Fibroblast of lung (primary cell): ENCODE data around the gene PLEKHA7. TPM values are rescaled to one million over a fixed set of nuclear protein-coding genes. Genes with fewer than 3 reads are reported as not detected.
"Not testable (repeated sequence)": the region's sequence is repeated elsewhere in the genome, so short reads cannot be mapped to it uniquely, and the experiment has no call there.

ENCODE experiments used
- DNase-seq, 2 donors: peaks; one replicate each; pipeline versions ENCODE4 v3.0.0 to v3.0.0-alpha.2; 2010; ENCODE audit warnings: low read depth in 2 of 2
- H2AFZ ChIP-seq: 2 replicates; pipeline ENCODE4 v1.5.1; 2012; ENCODE audit warnings: low read length, control low read depth, inconsistent platforms
- H3K27ac ChIP-seq: 2 replicates; pipeline ENCODE4 v1.5.1; 2011; ENCODE audit warnings: low read length, control low read depth; ENCODE audit not compliant: insufficient read depth
- H3K27me3 ChIP-seq: 2 replicates; pipeline ENCODE4 v1.5.1; 2011; ENCODE audit warnings: mild to moderate bottlenecking, low read length; ENCODE audit not compliant: control insufficient read depth, insufficient read depth
- H3K36me3 ChIP-seq: 2 replicates; pipeline ENCODE4 v1.5.1; 2011; ENCODE audit warnings: low read length; ENCODE audit not compliant: control insufficient read depth, insufficient read depth
- H3K4me1 ChIP-seq: 2 replicates; pipeline ENCODE4 v1.5.1; 2011; ENCODE audit warnings: low read length; ENCODE audit not compliant: control insufficient read depth, insufficient read depth; ENCODE audit errors: extremely low read depth
- H3K4me2 ChIP-seq: 2 replicates; pipeline ENCODE4 v1.5.1; 2011; ENCODE audit warnings: low read length, control low read depth; ENCODE audit not compliant: insufficient read depth; ENCODE audit errors: extremely low read depth
- H3K4me3 ChIP-seq, 4 experiments: fragments of 200-600 bp in 1 of 4; sonication (generic) in 1 of 4; replicated peaks in 1 of 4; 2 replicates each; pipeline ENCODE4 v1.5.1; 2011 to 2016; ENCODE audit warnings: low read length in 4 of 4, low read depth in 3 of 4, mild to moderate bottlenecking in 3 of 4, control low read depth in 2 of 4, inconsistent platforms in 1 of 4, mixed read lengths in 1 of 4; ENCODE audit not compliant: insufficient read depth in 1 of 4; ENCODE audit errors: control extremely low read depth in 1 of 4
- H3K79me2 ChIP-seq: 2 replicates; pipeline ENCODE4 v1.5.1; 2012; ENCODE audit warnings: mild to moderate bottlenecking, low read length, inconsistent platforms; ENCODE audit not compliant: control insufficient read depth, insufficient read depth
- H3K9ac ChIP-seq: 2 replicates; pipeline ENCODE4 v1.5.1; 2011; ENCODE audit warnings: mild to moderate bottlenecking, low read length, control low read depth; ENCODE audit not compliant: insufficient read depth
- H3K9me3 ChIP-seq: 2 replicates; pipeline ENCODE4 v1.5.1; 2012; ENCODE audit warnings: low read depth, low read length; ENCODE audit not compliant: control insufficient read depth, insufficient read depth
- H4K20me1 ChIP-seq: 2 replicates; pipeline ENCODE4 v1.5.1; 2011; ENCODE audit warnings: low read length; ENCODE audit not compliant: control insufficient read depth, insufficient read depth; ENCODE audit errors: extremely low read depth
- EZH2 ChIP-seq: IDR thresholded peaks from 2 replicates; pipeline ENCODE4 v1.5.1; 2012; ENCODE audit warnings: low read length, control low read depth, mild to moderate bottlenecking; ENCODE audit errors: missing control alignments
- polyA plus RNA-seq, 2 donors: library from polyadenylated mRNA; depleted of rRNA in 1 of 2; stranded (reverse) in 1 of 2; unstranded in 1 of 2; fragments of >200 nt; gene quantifications; 2 replicates each; pipeline ENCODE4 v1.2.1, GENCODE V29; 2011 to 2012; ENCODE audit warnings: missing spikeins in 1 of 2
- total RNA-seq: library from RNA; depleted of rRNA; stranded (reverse); fragments of >200 nt; gene quantifications from 2 replicates; pipeline ENCODE4 v1.2.1, GENCODE V29; 2014
- TF ChIP-seq, protein P1 (sequence below), 2 donors: IDR thresholded peaks in 1 of 2; conservative IDR thresholded peaks in 1 of 2; 1 replicate in 1 of 2; 2 replicates in 1 of 2; pipeline ENCODE4 v1.5.1; 2011 to 2012; ENCODE audit warnings: low read length in 2 of 2, control low read depth in 1 of 2, inconsistent platforms in 1 of 2, low read depth in 1 of 2, mild to moderate bottlenecking in 1 of 2

The PLEKHA7 gene
- total and polyA plus RNA-seq, 2 donors (not counting 1 experiment from before 2014, with no cell fraction given), result 0.11 to 0.17 TPM

DNA sequence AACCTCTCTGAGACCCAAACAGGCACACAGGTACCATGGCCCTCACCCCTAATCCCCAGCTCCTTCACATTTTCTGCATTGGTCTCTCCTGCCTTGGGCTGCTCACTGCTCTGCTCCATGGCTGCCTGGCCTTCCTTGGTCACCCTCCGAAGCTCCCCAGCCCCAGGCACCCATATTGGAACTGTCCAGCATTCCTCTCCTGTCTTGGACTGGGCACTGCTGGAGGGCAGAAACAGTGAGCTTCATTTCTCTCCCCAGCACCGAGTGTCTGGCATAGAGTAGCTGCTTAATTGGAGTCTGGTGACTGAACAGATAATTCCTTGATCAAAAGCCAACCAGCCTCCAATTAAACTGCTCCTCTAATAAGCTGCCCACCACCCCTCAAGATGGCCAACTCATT, 13.2 kb downstream of the PLEKHA7 start:
- Histone ChIP-seq H3K4me2 (no peak overlapping the region), H3K79me2 (no peaks in the 10 kb centered on the region), H3K9ac (no peak overlapping the region), H2AFZ (no peak overlapping the region), H4K20me1 (no peaks in the 10 kb centered on the region), H3K27ac (no peak overlapping the region), H3K9me3 (no peaks in the 10 kb centered on the region), H3K27me3 (no peaks in the 10 kb centered on the region), H3K4me3 (no peak overlapping the region), H3K36me3 (no peaks in the 10 kb centered on the region), H3K4me1 (no peaks in the 10 kb centered on the region)
- TF ChIP-seq EZH2, result no peak
- TF ChIP-seq, protein P1, sequence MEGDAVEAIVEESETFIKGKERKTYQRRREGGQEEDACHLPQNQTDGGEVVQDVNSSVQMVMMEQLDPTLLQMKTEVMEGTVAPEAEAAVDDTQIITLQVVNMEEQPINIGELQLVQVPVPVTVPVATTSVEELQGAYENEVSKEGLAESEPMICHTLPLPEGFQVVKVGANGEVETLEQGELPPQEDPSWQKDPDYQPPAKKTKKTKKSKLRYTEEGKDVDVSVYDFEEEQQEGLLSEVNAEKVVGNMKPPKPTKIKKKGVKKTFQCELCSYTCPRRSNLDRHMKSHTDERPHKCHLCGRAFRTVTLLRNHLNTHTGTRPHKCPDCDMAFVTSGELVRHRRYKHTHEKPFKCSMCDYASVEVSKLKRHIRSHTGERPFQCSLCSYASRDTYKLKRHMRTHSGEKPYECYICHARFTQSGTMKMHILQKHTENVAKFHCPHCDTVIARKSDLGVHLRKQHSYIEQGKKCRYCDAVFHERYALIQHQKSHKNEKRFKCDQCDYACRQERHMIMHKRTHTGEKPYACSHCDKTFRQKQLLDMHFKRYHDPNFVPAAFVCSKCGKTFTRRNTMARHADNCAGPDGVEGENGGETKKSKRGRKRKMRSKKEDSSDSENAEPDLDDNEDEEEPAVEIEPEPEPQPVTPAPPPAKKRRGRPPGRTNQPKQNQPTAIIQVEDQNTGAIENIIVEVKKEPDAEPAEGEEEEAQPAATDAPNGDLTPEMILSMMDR (conservative IDR thresholded peaks at IDR 0.05 in 1 of 2, IDR thresholded peaks at IDR 0.05 in 1 of 2; ENCODE audit: low read depth in 1 of 2, low read length in 2 of 2), result no peak
- no peak for DNase-seq

DNA sequence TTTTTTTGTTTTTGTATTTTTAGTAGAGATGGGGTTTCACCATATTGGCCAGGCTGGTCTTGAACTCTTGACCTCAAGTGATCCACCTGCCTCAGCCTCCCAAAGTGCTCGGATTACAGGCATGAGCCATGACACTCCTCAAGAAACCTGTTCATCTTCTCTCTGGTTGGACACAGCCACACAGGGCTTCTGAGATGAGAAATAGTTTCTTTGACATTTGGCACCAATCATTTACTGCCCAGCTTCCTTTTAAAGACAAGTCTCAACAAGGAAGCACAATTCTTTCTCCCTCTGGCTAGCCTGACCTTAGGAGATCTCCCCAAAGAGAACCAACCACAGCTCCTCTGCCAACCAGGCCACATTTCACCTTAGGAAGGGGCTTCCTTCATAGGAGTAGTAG, 14.0 kb downstream of the PLEKHA7 start:
- not testable (repeated sequence) for H3K27ac ChIP-seq, H3K27me3 ChIP-seq, H3K79me2 ChIP-seq, H2AFZ ChIP-seq, H3K4me1 ChIP-seq, DNase-seq, H3K36me3 ChIP-seq, H3K9ac ChIP-seq, H3K9me3 ChIP-seq, H3K4me3 ChIP-seq, H3K4me2 ChIP-seq, H4K20me1 ChIP-seq

DNA sequence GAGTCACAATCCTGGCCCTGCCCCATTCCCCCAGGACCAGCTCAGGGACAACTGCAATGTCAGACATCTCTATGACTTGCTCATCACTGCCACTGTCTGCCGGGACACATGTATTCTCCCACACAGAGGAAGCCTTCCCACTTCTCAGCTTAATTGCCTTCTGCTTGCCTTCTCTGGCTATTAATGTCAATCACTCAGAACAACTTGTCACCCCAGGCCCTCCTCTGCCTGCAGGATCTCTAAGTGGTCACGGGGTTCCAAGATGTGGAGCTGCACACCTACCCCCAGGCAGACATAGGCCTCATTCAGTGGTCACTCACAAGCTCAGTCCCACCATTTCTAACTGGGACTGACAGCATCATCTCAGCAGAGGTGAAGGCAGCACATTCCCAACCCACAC, 15.1 kb downstream of the PLEKHA7 start:
- no peaks in the 10 kb centered on the region for H3K79me2 ChIP-seq
- H3K27me3 ChIP-seq, result no peaks in the 10 kb centered on the region
- H4K20me1 ChIP-seq, result no peaks in the 10 kb centered on the region
- H3K9ac ChIP-seq, result no peak overlapping the region
- TF ChIP-seq, protein P1 (conservative IDR thresholded peaks at IDR 0.05 in 1 of 2, IDR thresholded peaks at IDR 0.05 in 1 of 2; ENCODE audit: low read depth in 1 of 2, low read length in 2 of 2), result no peak
- no peak for TF ChIP-seq EZH2
- DNase-seq, result no peak
- H3K4me3 ChIP-seq, result no peak overlapping the region
- H3K4me2 ChIP-seq, result no peak overlapping the region
- no peaks in the 10 kb centered on the region for H3K4me1 ChIP-seq
- H3K27ac ChIP-seq, result no peak overlapping the region
- no peaks in the 10 kb centered on the region for H3K36me3 ChIP-seq
- H3K9me3 ChIP-seq, result no peaks in the 10 kb centered on the region
- no peak overlapping the region for H2AFZ ChIP-seq
